Neural cell (in vitro differentiated cells): Measurements from ENCODE around the gene LPIN1.

Experiments used
- EP300 ChIP-seq: fragments of 450-650 bp; conservative IDR thresholded peaks from 2 replicates; pipeline ENCODE4 v1.6.1; 2014; ENCODE audit warnings: antibody characterized with exemption, mild to moderate bottlenecking, moderate library complexity; ENCODE audit not compliant: poor library complexity, severe bottlenecking
- EZH2 ChIP-seq: fragments of 200-600, 300-800 bp; shearing (Covaris generic), sonication (generic); IDR thresholded peaks from 2 replicates; pipeline ENCODE4 v1.6.1; 2014; ENCODE audit warnings: antibody characterized with exemption, low read length, borderline replicate concordance, mild to moderate bottlenecking; ENCODE audit not compliant: insufficient read depth, poor library complexity, severe bottlenecking
- POLR2AphosphoS5 ChIP-seq: IDR thresholded peaks from 2 replicates; pipeline ENCODE4 v1.6.1; 2012
- RAD21 ChIP-seq: fragments of 450-650 bp; conservative IDR thresholded peaks from 2 replicates; pipeline ENCODE4 v1.6.1; 2014; ENCODE audit warnings: antibody characterized with exemption, mild to moderate bottlenecking, moderate library complexity
- SMC3 ChIP-seq: fragments of 450-650 bp; conservative IDR thresholded peaks from 2 replicates; pipeline ENCODE4 v1.6.1; 2014; ENCODE audit warnings: antibody characterized with exemption, mild to moderate bottlenecking, moderate library complexity; ENCODE audit not compliant: poor library complexity
- TF ChIP-seq, protein P1 (sequence below): fragments of 450-650 bp; IDR thresholded peaks from 2 replicates; pipeline ENCODE4 v1.5.1; 2014; ENCODE audit warnings: antibody characterized with exemption, mild to moderate bottlenecking, moderate library complexity; ENCODE audit not compliant: poor library complexity, severe bottlenecking
- TF ChIP-seq, protein P2 (sequence below): IDR thresholded peaks from 2 replicates; pipeline ENCODE4 v1.6.1; 2012; ENCODE audit warnings: borderline replicate concordance

DNA sequence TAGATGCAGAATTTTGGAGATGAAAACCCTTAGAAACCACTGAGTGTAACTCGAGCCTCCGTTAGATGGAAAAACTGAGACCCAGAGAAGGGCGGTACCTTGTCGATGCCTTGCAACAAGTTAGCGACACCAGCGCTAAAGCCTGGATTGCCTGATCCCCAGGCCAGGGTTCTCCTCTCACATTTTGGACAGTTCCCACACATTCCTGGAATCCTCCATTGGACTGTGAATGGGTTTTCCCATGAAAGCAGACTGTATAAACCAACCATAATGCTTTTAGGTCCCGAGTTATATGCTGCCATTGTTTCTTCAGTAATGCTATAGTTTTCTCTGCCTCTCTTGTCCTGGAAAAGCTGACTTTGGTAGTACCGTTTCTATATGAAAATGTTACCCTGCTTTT, 37.1 kb upstream of the LPIN1 start:
- no peak for TF ChIP-seq POLR2AphosphoS5
- TF ChIP-seq EZH2 = no peak
- TF ChIP-seq, protein P1, sequence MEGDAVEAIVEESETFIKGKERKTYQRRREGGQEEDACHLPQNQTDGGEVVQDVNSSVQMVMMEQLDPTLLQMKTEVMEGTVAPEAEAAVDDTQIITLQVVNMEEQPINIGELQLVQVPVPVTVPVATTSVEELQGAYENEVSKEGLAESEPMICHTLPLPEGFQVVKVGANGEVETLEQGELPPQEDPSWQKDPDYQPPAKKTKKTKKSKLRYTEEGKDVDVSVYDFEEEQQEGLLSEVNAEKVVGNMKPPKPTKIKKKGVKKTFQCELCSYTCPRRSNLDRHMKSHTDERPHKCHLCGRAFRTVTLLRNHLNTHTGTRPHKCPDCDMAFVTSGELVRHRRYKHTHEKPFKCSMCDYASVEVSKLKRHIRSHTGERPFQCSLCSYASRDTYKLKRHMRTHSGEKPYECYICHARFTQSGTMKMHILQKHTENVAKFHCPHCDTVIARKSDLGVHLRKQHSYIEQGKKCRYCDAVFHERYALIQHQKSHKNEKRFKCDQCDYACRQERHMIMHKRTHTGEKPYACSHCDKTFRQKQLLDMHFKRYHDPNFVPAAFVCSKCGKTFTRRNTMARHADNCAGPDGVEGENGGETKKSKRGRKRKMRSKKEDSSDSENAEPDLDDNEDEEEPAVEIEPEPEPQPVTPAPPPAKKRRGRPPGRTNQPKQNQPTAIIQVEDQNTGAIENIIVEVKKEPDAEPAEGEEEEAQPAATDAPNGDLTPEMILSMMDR = no peak
- no peak for TF ChIP-seq RAD21
- TF ChIP-seq, protein P2, sequence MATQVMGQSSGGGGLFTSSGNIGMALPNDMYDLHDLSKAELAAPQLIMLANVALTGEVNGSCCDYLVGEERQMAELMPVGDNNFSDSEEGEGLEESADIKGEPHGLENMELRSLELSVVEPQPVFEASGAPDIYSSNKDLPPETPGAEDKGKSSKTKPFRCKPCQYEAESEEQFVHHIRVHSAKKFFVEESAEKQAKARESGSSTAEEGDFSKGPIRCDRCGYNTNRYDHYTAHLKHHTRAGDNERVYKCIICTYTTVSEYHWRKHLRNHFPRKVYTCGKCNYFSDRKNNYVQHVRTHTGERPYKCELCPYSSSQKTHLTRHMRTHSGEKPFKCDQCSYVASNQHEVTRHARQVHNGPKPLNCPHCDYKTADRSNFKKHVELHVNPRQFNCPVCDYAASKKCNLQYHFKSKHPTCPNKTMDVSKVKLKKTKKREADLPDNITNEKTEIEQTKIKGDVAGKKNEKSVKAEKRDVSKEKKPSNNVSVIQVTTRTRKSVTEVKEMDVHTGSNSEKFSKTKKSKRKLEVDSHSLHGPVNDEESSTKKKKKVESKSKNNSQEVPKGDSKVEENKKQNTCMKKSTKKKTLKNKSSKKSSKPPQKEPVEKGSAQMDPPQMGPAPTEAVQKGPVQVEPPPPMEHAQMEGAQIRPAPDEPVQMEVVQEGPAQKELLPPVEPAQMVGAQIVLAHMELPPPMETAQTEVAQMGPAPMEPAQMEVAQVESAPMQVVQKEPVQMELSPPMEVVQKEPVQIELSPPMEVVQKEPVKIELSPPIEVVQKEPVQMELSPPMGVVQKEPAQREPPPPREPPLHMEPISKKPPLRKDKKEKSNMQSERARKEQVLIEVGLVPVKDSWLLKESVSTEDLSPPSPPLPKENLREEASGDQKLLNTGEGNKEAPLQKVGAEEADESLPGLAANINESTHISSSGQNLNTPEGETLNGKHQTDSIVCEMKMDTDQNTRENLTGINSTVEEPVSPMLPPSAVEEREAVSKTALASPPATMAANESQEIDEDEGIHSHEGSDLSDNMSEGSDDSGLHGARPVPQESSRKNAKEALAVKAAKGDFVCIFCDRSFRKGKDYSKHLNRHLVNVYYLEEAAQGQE = no peak
- TF ChIP-seq EP300 = no peak
- TF ChIP-seq SMC3 = no peak
